ENCODE data around the gene PPP1R11.
"Not testable (repeated sequence)": the region's sequence is repeated elsewhere in the genome, so short reads cannot be mapped to it uniquely, and the experiment has no call there.

PPP1R11 gene

DNA sequence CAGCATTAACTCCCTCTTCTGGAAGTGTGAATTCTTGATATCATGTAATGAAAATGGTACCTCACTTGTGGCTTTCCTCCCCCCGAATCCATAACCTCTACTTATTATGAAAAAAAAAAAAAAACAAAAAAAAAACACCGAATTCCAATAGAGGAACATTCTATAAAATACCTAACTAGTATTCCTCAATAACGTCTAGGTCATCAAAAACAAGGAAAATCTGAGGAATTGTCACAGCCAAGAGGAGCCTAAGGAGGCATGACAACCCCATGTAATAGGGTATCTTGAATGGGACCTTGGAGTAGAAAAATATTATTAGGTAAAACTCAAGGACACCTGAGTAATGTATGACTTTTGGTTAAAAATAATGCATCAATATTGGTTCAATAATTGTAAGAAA lies 44.8 kb upstream of the PPP1R11 start:
- TF ChIP-seq, protein P1, sequence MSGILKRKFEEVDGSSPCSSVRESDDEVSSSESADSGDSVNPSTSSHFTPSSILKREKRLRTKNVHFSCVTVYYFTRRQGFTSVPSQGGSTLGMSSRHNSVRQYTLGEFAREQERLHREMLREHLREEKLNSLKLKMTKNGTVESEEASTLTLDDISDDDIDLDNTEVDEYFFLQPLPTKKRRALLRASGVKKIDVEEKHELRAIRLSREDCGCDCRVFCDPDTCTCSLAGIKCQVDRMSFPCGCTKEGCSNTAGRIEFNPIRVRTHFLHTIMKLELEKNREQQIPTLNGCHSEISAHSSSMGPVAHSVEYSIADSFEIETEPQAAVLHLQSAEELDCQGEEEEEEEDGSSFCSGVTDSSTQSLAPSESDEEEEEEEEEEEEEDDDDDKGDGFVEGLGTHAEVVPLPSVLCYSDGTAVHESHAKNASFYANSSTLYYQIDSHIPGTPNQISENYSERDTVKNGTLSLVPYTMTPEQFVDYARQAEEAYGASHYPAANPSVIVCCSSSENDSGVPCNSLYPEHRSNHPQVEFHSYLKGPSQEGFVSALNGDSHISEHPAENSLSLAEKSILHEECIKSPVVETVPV (CRISPR knock-in tag; IDR thresholded peaks at IDR 0.05), result no peak
- no peak for TF ChIP-seq GLIS3 (CRISPR knock-in tag; IDR thresholded peaks at IDR 0.05)
- no peak for TF ChIP-seq TOX (CRISPR knock-in tag; IDR thresholded peaks at IDR 0.05; ENCODE audit: borderline replicate concordance)
- no peak for ATAC-seq

DNA sequence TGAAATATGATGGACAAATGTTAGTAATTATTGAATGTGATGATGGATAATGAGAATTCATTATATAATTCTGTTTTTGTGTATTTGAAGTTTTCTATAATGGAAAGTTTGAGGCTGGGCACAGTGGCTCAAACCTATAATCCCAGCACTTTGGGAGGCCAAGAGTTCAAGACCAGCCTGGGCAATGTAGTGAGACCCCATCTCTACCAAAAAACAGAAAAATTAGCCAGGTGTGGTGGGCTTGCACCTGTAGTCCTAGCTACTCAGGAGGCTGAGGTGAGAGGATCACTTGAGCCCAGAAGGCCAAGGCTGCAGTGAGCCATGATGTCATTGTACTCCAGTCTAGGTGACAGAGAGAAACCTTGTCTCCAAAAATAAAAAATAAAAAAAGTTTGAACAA lies 44.3 kb upstream of the PPP1R11 start:
- ATAC-seq, result not testable (repeated sequence)

DNA sequence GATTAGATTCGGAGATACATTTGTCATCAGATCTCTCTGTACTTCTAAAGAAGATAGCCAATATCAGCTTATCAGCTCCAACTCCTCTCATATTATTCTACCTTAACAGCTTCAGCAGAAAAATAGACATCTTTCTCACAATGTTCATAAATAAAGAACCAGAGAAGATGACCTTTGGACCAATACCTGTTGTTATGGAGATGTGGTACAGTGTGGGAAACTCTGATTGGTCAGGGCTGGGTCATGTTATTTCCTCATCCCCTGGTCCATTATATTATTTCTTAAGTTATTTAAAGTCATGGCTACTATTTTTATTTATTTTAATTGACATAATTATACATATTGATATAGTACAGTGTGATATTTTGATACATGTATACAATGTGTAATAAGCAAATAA lies 41.8 kb upstream of the PPP1R11 start:
- no peak for TF ChIP-seq TCF4 (CRISPR knock-in tag; IDR thresholded peaks at IDR 0.05; ENCODE audit: borderline replicate concordance)
- no peak for TF ChIP-seq ARNTL (CRISPR knock-in tag; IDR thresholded peaks at IDR 0.05; ENCODE audit: borderline replicate concordance, low read depth)
- no peak for TF ChIP-seq ZNF70 (CRISPR knock-in tag; IDR thresholded peaks at IDR 0.05)
- no peak for TF ChIP-seq SNAI2 (CRISPR knock-in tag; IDR thresholded peaks at IDR 0.05)
- no peak for ATAC-seq

DNA sequence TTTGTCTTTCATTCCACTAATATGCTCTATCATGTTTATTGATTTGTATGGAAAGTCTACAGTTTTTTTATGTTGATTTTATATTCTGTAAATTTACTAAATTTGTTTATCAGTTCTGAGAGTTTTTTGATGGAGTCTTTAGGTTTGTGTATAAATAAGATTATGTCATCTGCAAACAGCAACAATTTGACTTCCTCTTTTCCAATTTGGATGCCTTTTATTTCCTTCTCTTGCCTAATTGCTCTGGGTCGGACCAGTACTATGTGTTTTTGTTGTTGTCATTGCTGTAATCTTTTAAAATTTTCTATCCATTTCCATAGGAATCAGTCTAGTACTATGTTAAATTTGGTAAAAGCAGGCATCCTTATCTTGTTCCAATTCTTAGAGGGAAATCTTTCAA lies 37.4 kb upstream of the PPP1R11 start:
- ATAC-seq, result no peak
- TF ChIP-seq, protein P2, sequence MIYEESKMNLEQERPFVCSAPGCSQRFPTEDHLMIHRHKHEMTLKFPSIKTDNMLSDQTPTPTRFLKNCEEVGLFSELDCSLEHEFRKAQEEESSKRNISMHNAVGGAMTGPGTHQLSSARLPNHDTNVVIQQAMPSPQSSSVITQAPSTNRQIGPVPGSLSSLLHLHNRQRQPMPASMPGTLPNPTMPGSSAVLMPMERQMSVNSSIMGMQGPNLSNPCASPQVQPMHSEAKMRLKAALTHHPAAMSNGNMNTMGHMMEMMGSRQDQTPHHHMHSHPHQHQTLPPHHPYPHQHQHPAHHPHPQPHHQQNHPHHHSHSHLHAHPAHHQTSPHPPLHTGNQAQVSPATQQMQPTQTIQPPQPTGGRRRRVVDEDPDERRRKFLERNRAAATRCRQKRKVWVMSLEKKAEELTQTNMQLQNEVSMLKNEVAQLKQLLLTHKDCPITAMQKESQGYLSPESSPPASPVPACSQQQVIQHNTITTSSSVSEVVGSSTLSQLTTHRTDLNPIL (CRISPR knock-in tag; IDR thresholded peaks at IDR 0.05; ENCODE audit: low read depth), result no peak
- TF ChIP-seq ARNTL (CRISPR knock-in tag; IDR thresholded peaks at IDR 0.05; ENCODE audit: borderline replicate concordance, low read depth), result no peak
- no peak for TF ChIP-seq ZFP3 (CRISPR knock-in tag; IDR thresholded peaks at IDR 0.05)
- no peak for TF ChIP-seq ZNF565 (CRISPR knock-in tag; conservative IDR thresholded peaks at IDR 0.05; ENCODE audit: low read depth)
- TF ChIP-seq CSDC2 (CRISPR knock-in tag; IDR thresholded peaks at IDR 0.05), result no peak
- TF ChIP-seq, protein P3, sequence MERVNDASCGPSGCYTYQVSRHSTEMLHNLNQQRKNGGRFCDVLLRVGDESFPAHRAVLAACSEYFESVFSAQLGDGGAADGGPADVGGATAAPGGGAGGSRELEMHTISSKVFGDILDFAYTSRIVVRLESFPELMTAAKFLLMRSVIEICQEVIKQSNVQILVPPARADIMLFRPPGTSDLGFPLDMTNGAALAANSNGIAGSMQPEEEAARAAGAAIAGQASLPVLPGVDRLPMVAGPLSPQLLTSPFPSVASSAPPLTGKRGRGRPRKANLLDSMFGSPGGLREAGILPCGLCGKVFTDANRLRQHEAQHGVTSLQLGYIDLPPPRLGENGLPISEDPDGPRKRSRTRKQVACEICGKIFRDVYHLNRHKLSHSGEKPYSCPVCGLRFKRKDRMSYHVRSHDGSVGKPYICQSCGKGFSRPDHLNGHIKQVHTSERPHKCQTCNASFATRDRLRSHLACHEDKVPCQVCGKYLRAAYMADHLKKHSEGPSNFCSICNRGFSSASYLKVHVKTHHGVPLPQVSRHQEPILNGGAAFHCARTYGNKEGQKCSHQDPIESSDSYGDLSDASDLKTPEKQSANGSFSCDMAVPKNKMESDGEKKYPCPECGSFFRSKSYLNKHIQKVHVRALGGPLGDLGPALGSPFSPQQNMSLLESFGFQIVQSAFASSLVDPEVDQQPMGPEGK (CRISPR knock-in tag; IDR thresholded peaks at IDR 0.05; ENCODE audit: borderline replicate concordance), result no peak
- TF ChIP-seq TOX (CRISPR knock-in tag; IDR thresholded peaks at IDR 0.05; ENCODE audit: borderline replicate concordance), result no peak
- no peak for TF ChIP-seq ISL1 (CRISPR knock-in tag; IDR thresholded peaks at IDR 0.05)
- no peak for TF ChIP-seq BACH2 (CRISPR knock-in tag; IDR thresholded peaks at IDR 0.05; ENCODE audit: borderline replicate concordance)
- no peak for TF ChIP-seq GLIS3 (CRISPR knock-in tag; IDR thresholded peaks at IDR 0.05)
- TF ChIP-seq SNAI2 (CRISPR knock-in tag; IDR thresholded peaks at IDR 0.05), result no peak
- no peak for TF ChIP-seq ZFP30 (CRISPR knock-in tag; IDR thresholded peaks at IDR 0.05)
- no peak for TF ChIP-seq ZC3H10 (CRISPR knock-in tag; IDR thresholded peaks at IDR 0.05)
- TF ChIP-seq OSR1 (CRISPR knock-in tag; IDR thresholded peaks at IDR 0.05), result no peak
- no peak for TF ChIP-seq ESRRG (CRISPR knock-in tag; IDR thresholded peaks at IDR 0.05)
- TF ChIP-seq, protein P4, sequence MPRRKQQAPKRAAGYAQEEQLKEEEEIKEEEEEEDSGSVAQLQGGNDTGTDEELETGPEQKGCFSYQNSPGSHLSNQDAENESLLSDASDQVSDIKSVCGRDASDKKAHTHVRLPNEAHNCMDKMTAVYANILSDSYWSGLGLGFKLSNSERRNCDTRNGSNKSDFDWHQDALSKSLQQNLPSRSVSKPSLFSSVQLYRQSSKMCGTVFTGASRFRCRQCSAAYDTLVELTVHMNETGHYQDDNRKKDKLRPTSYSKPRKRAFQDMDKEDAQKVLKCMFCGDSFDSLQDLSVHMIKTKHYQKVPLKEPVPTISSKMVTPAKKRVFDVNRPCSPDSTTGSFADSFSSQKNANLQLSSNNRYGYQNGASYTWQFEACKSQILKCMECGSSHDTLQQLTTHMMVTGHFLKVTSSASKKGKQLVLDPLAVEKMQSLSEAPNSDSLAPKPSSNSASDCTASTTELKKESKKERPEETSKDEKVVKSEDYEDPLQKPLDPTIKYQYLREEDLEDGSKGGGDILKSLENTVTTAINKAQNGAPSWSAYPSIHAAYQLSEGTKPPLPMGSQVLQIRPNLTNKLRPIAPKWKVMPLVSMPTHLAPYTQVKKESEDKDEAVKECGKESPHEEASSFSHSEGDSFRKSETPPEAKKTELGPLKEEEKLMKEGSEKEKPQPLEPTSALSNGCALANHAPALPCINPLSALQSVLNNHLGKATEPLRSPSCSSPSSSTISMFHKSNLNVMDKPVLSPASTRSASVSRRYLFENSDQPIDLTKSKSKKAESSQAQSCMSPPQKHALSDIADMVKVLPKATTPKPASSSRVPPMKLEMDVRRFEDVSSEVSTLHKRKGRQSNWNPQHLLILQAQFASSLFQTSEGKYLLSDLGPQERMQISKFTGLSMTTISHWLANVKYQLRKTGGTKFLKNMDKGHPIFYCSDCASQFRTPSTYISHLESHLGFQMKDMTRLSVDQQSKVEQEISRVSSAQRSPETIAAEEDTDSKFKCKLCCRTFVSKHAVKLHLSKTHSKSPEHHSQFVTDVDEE (CRISPR knock-in tag; IDR thresholded peaks at IDR 0.05), result no peak
- TF ChIP-seq TCF4 (CRISPR knock-in tag; IDR thresholded peaks at IDR 0.05; ENCODE audit: borderline replicate concordance), result no peak
- TF ChIP-seq ZNF70 (CRISPR knock-in tag; IDR thresholded peaks at IDR 0.05), result no peak
- no peak for TF ChIP-seq PPARA (CRISPR knock-in tag; IDR thresholded peaks at IDR 0.05; ENCODE audit: borderline replicate concordance)
- TF ChIP-seq ZNF8 (CRISPR knock-in tag; IDR thresholded peaks at IDR 0.05), result no peak

DNA sequence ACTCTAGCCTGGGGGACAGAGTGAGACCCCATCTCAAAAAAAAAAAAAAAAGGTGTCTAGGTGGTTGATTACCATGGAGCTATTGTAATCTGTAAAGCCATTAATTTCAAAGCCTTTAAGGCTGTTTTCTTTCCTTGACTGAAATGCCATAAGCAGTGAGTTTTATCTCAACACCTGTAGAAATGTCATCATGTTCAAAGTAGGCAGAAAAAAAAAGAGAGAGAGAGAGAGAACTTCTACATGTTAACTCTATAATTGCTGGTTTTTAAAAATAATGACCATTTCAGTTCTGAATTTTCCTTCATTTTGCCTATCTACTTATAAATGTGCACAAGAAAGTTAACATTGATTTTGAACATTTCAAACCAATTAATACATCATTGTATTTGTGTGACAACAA lies 35.6 kb upstream of the PPP1R11 start:
- no peak for ATAC-seq
- TF ChIP-seq GLIS3 (CRISPR knock-in tag; IDR thresholded peaks at IDR 0.05) (no peak), TOX (CRISPR knock-in tag; IDR thresholded peaks at IDR 0.05; ENCODE audit: borderline replicate concordance) (no peak), ZFP3 (CRISPR knock-in tag; IDR thresholded peaks at IDR 0.05) (no peak), CSDC2 (CRISPR knock-in tag; IDR thresholded peaks at IDR 0.05) (no peak), PPARA (CRISPR knock-in tag; IDR thresholded peaks at IDR 0.05; ENCODE audit: borderline replicate concordance) (no peak), SNAI2 (CRISPR knock-in tag; IDR thresholded peaks at IDR 0.05) (no peak), TCF4 (CRISPR knock-in tag; IDR thresholded peaks at IDR 0.05; ENCODE audit: borderline replicate concordance) (no peak), ESRRG (CRISPR knock-in tag; IDR thresholded peaks at IDR 0.05) (no peak)
- TF ChIP-seq, protein P5, sequence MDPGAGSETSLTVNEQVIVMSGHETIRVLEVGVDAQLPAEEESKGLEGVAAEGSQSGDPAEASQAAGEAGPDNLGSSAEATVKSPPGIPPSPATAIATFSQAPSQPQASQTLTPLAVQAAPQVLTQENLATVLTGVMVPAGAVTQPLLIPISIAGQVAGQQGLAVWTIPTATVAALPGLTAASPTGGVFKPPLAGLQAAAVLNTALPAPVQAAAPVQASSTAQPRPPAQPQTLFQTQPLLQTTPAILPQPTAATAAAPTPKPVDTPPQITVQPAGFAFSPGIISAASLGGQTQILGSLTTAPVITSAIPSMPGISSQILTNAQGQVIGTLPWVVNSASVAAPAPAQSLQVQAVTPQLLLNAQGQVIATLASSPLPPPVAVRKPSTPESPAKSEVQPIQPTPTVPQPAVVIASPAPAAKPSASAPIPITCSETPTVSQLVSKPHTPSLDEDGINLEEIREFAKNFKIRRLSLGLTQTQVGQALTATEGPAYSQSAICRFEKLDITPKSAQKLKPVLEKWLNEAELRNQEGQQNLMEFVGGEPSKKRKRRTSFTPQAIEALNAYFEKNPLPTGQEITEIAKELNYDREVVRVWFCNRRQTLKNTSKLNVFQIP (CRISPR knock-in tag; IDR thresholded peaks at IDR 0.05; ENCODE audit: borderline replicate concordance, low read depth), result no peak
- TF ChIP-seq, protein P2 (CRISPR knock-in tag; IDR thresholded peaks at IDR 0.05; ENCODE audit: low read depth), result no peak
